Measurements from ENCODE around the gene MEGF11. TPM values are rescaled to one million over a fixed set of nuclear protein-coding genes. Genes with fewer than 3 reads are reported as not detected.

MEGF11 gene
- total RNA-seq, 1 donor from 2014 or later = 0.25 TPM

- intact Hi-C loops (cut with DNase I) = no loop called here
- no peaks in the 10 kb centered on the region for H3K36me3 ChIP-seq
- no peaks in the 10 kb centered on the region for H3K27me3 ChIP-seq
- H3K9me3 ChIP-seq = no peaks in the 10 kb centered on the region
- no peak overlapping the region for H3K27ac ChIP-seq
- DNase-seq (ENCODE audit: extremely low spot score in 2 of 2) = no peak
- no peaks in the 10 kb centered on the region for H3K4me1 ChIP-seq
- TF ChIP-seq POLR2AphosphoS5 (IDR thresholded peaks at IDR 0.05; ENCODE audit: insufficient read depth in 1 of 2, low read depth in 1 of 2) (no peak), POLR2A (IDR thresholded peaks at IDR 0.05) (no peak), CTCF (IDR thresholded peaks at IDR 0.05) (no peak)
- no peak overlapping the region for H3K4me3 ChIP-seq
Measured at GRCh38 chr15:66224946-66225345, 28.6 kb downstream of the MEGF11 start.

- H3K36me3 ChIP-seq = no peaks in the 10 kb centered on the region
- no peak overlapping the region for H3K27ac ChIP-seq
- intact Hi-C loops (cut with DNase I) = no loop called here
Measured at GRCh38 chr15:66222273-66223198, 31.0 kb downstream of the MEGF11 start.

GRCh38 chr15:66221126-66221525 lies 32.4 kb downstream of the MEGF11 start:
- no peaks in the 10 kb centered on the region for H3K36me3 ChIP-seq
- H3K4me3 ChIP-seq = no peak overlapping the region
- no peak for TF ChIP-seq POLR2A (IDR thresholded peaks at IDR 0.05)
- TF ChIP-seq CTCF (IDR thresholded peaks at IDR 0.05) = no peak
- TF ChIP-seq POLR2AphosphoS5 (IDR thresholded peaks at IDR 0.05; ENCODE audit: insufficient read depth in 1 of 2, low read depth in 1 of 2) = no peak
- DNase-seq (ENCODE audit: extremely low spot score in 2 of 2) = no peak
- H3K9me3 ChIP-seq = no peaks in the 10 kb centered on the region
- no peaks in the 10 kb centered on the region for H3K4me1 ChIP-seq
- no peak overlapping the region for H3K27ac ChIP-seq
- intact Hi-C loops (cut with DNase I) = no loop called here
- H3K27me3 ChIP-seq = no peaks in the 10 kb centered on the region

More at GRCh38 chr15:66222273-66223198, 31.0 kb downstream of the MEGF11 start:
- DNase-seq (ENCODE audit: extremely low spot score in 2 of 2) = no peak
- no peak overlapping the region for H3K4me3 ChIP-seq
- H3K4me1 ChIP-seq = no peaks in the 10 kb centered on the region
- TF ChIP-seq POLR2AphosphoS5 (IDR thresholded peaks at IDR 0.05; ENCODE audit: insufficient read depth in 1 of 2, low read depth in 1 of 2) (no peak), POLR2A (IDR thresholded peaks at IDR 0.05) (no peak), CTCF (IDR thresholded peaks at IDR 0.05) (no peak)
- no peaks in the 10 kb centered on the region for H3K9me3 ChIP-seq
- no peaks in the 10 kb centered on the region for H3K27me3 ChIP-seq

GRCh38 chr15:66220601-66221000 lies 32.9 kb downstream of the MEGF11 start:
- Histone ChIP-seq H3K27ac (no peak overlapping the region), H3K4me1 (no peaks in the 10 kb centered on the region), H3K27me3 (no peaks in the 10 kb centered on the region), H3K36me3 (no peaks in the 10 kb centered on the region), H3K9me3 (no peaks in the 10 kb centered on the region), H3K4me3 (no peak overlapping the region)
- intact Hi-C loops (cut with DNase I) = no loop called here
- no peak for DNase-seq (ENCODE audit: extremely low spot score in 2 of 2)
- TF ChIP-seq CTCF (IDR thresholded peaks at IDR 0.05) = no peak
- TF ChIP-seq POLR2A (IDR thresholded peaks at IDR 0.05) = no peak
- TF ChIP-seq POLR2AphosphoS5 (IDR thresholded peaks at IDR 0.05; ENCODE audit: insufficient read depth in 1 of 2, low read depth in 1 of 2) = no peak

- Histone ChIP-seq H3K9me3 (no peaks in the 10 kb centered on the region), H3K4me3 (no peak overlapping the region), H3K4me1 (no peaks in the 10 kb centered on the region), H3K36me3 (no peaks in the 10 kb centered on the region), H3K27me3 (no peaks in the 10 kb centered on the region), H3K27ac (no peak overlapping the region)
- TF ChIP-seq POLR2A (IDR thresholded peaks at IDR 0.05) (no peak), POLR2AphosphoS5 (IDR thresholded peaks at IDR 0.05; ENCODE audit: insufficient read depth in 1 of 2, low read depth in 1 of 2) (no peak), CTCF (IDR thresholded peaks at IDR 0.05) (no peak)
- no peak for DNase-seq (ENCODE audit: extremely low spot score in 2 of 2)
- intact Hi-C loops (cut with DNase I) = no loop called here
Measured at GRCh38 chr15:66219339-66219738, 34.2 kb downstream of the MEGF11 start.
